ENCODE measurements around the gene NKX1-1.

NKX1-1 gene

GRCh38 chr4:1381944-1382541 lies 24.2 kb downstream of the NKX1-1 start:
- TF ChIP-seq CTCF (IDR thresholded peaks at IDR 0.05; ENCODE audit: insufficient read depth, low read length, missing control alignments), result no peak
- DNase-seq (ENCODE audit: low read depth, low spot score), result no peak
- H3K4me3 ChIP-seq (ENCODE audit: low read depth, low read length), result no peak overlapping the region
- CTCF ChIA-PET, result no interaction called here
- POLR2A ChIA-PET, result no interaction called here

- ChIA-PET CTCF (interaction anchor here (0.6 kb wide), 1 partner anchor 28 kb away, joined by 3 read pairs; no protein-coding TSS in a partner anchor), POLR2A (no interaction called here)
- DNase-seq (ENCODE audit: low read depth, low spot score), result no peak
- no peak overlapping the region for H3K4me3 ChIP-seq (ENCODE audit: low read depth, low read length)
- no peak for TF ChIP-seq CTCF (IDR thresholded peaks at IDR 0.05; ENCODE audit: insufficient read depth, low read length, missing control alignments)
These were observed 25.0 kb downstream of the NKX1-1 start for GRCh38 chr4:1381181-1381621.

GRCh38 chr4:1380368-1381151 lies 25.7 kb downstream of the NKX1-1 start:
- ChIA-PET POLR2A (no interaction called here), CTCF (no interaction called here)
- DNase-seq (ENCODE audit: low read depth, low spot score), result no peak
- no peak for TF ChIP-seq CTCF (IDR thresholded peaks at IDR 0.05; ENCODE audit: insufficient read depth, low read length, missing control alignments)
- H3K4me3 ChIP-seq (ENCODE audit: low read depth, low read length), result no peak overlapping the region

- H3K4me3 ChIP-seq (ENCODE audit: low read depth, low read length), result no peak overlapping the region
- CTCF ChIA-PET, result no interaction called here
- POLR2A ChIA-PET, result no interaction called here
- no peak for TF ChIP-seq CTCF (IDR thresholded peaks at IDR 0.05; ENCODE audit: insufficient read depth, low read length, missing control alignments)
- DNase-seq (ENCODE audit: low read depth, low spot score), result no peak
These were observed 26.4 kb downstream of the NKX1-1 start for GRCh38 chr4:1379801-1380331.

- CTCF ChIA-PET, result interaction anchor here (1.3 kb wide), 1 partner anchor 23 kb away, joined by 3 read pairs; no protein-coding TSS in a partner anchor
- no peak for DNase-seq (ENCODE audit: low read depth, low spot score)
- no peak overlapping the region for H3K4me3 ChIP-seq (ENCODE audit: low read depth, low read length)
- POLR2A ChIA-PET, result no interaction called here
- TF ChIP-seq CTCF (IDR thresholded peaks at IDR 0.05; ENCODE audit: insufficient read depth, low read length, missing control alignments), result no peak
These were observed 26.9 kb downstream of the NKX1-1 start for GRCh38 chr4:1379351-1379781.

GRCh38 chr4:1378559-1379231 lies 27.5 kb downstream of the NKX1-1 start:
- no peak for TF ChIP-seq CTCF (IDR thresholded peaks at IDR 0.05; ENCODE audit: insufficient read depth, low read length, missing control alignments)
- H3K4me3 ChIP-seq (ENCODE audit: low read depth, low read length), result no peak overlapping the region
- ChIA-PET CTCF (interaction anchor here (1.3 kb wide), 1 partner anchor 22 kb away, joined by 3 read pairs; no protein-coding TSS in a partner anchor), POLR2A (no interaction called here)
- DNase-seq (ENCODE audit: low read depth, low spot score), result no peak
